AG10803 (cell line): ENCODE results near the gene TNRC6C.

ENCODE experiments used
- DNase-seq: peaks from one replicate; pipeline ENCODE4 v3.0.0; 2010; ENCODE audit warnings: low read depth
- H3K4me3 ChIP-seq: 2 replicates; pipeline ENCODE4 v1.5.1; 2011; ENCODE audit warnings: mild to moderate bottlenecking, low read length, control low read depth
- TF ChIP-seq, protein P1 (sequence below): conservative IDR thresholded peaks from 2 replicates; pipeline ENCODE4 v1.5.1; 2011; ENCODE audit warnings: mild to moderate bottlenecking, low read length, control low read depth, inconsistent platforms

TNRC6C gene

DNA sequence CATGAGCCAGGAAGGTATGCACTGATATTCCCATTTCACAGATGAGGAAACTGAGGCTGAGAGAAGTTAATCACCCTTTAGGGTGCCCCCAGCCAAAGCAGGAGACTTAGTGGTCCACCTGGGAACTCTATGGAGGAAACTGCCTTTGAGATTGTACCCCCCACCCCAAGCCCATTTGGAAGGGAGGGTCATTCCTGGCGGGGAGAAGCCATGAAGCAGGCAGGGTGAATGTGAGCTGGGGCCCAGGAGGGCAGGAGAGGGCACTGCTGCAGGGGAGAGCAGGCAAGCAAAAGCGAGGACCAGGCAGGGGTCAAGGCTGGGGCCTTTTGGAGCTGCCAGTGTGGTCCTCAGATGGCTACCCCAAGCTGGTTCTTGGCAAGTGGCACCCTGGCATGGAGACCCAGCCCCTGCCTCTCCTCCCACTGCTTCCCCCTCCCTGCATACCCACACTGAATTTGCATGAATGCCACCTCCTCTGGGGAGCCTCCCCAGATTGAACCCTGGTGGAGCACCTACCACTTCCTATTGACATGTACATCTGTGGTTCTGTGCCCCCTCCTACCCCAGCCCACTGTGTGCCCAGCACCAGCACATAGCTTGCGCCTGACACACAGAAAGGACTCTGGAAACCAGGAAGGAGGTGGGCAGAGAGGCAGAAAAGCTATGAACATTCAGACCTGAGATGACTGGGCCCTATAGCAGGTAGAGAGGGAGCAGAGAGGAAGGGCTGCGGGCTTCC lies 171.0 kb downstream of the TNRC6C start:
- H3K4me3 ChIP-seq: no peak overlapping the region
- TF ChIP-seq, protein P1, sequence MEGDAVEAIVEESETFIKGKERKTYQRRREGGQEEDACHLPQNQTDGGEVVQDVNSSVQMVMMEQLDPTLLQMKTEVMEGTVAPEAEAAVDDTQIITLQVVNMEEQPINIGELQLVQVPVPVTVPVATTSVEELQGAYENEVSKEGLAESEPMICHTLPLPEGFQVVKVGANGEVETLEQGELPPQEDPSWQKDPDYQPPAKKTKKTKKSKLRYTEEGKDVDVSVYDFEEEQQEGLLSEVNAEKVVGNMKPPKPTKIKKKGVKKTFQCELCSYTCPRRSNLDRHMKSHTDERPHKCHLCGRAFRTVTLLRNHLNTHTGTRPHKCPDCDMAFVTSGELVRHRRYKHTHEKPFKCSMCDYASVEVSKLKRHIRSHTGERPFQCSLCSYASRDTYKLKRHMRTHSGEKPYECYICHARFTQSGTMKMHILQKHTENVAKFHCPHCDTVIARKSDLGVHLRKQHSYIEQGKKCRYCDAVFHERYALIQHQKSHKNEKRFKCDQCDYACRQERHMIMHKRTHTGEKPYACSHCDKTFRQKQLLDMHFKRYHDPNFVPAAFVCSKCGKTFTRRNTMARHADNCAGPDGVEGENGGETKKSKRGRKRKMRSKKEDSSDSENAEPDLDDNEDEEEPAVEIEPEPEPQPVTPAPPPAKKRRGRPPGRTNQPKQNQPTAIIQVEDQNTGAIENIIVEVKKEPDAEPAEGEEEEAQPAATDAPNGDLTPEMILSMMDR: no peak
- DNase-seq: no peak

DNA sequence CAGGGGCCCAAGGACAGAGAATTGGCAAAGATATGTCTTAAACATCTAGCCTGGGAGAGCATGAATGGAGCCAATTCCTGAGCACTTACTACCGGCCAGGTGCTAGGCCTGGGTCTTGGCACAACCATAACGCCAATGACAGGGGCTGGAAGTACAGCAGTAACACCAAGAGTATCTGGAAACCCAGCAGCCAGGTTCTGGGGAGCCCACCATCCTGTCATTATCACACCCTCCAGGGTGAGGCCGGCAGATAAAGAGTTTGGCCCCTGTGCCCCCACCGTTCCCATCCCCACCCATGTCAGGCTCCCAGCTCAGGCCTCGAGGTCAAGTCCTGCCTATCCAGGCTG lies 171.6 kb downstream of the TNRC6C start:
- no peak for DNase-seq
- TF ChIP-seq, protein P1: no peak
- no peak overlapping the region for H3K4me3 ChIP-seq

DNA sequence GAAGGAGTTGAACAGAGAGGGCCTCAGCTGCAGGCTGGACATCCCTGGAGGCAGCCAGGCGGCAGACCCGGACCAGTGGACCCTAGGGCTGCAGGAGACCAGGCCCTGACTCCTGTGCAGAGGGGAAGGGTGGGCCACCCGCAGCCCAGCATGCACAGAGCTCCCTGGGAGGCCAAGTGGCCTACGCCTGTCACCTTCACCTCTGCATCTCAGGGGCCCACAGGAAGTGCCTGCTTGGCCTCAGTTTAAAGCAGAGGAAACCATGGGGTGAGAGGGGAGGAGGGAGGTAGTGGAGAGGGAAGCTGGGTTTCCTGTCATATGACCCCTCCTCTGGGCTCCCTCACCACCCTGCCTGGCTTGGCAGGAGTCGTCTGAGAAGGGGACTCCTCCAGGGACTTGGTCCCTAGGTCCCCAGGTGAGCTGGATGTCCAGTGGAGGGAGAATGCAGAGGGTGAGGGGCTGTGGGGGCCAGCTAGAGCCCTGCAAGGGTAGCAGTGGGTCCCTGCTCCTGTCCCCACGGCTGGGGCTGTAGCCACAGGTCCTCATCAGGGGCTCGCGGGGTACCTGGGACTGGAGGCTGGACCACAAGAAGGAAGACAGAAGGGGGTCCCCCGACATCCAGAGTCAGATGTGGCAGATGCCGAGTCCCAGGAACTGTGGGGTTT lies 172.1 kb downstream of the TNRC6C start, which contains the start of gene TMC8:
Gene TMC8 (plus strand): TSS at position 335 of the 665 bp plus-strand sequence. CDS start 818 bp downstream, outside the sequence.
- DNase-seq: no peak
- TF ChIP-seq, protein P1: no peak
- no peak within 1 kb of the TSS for H3K4me3 ChIP-seq

DNA sequence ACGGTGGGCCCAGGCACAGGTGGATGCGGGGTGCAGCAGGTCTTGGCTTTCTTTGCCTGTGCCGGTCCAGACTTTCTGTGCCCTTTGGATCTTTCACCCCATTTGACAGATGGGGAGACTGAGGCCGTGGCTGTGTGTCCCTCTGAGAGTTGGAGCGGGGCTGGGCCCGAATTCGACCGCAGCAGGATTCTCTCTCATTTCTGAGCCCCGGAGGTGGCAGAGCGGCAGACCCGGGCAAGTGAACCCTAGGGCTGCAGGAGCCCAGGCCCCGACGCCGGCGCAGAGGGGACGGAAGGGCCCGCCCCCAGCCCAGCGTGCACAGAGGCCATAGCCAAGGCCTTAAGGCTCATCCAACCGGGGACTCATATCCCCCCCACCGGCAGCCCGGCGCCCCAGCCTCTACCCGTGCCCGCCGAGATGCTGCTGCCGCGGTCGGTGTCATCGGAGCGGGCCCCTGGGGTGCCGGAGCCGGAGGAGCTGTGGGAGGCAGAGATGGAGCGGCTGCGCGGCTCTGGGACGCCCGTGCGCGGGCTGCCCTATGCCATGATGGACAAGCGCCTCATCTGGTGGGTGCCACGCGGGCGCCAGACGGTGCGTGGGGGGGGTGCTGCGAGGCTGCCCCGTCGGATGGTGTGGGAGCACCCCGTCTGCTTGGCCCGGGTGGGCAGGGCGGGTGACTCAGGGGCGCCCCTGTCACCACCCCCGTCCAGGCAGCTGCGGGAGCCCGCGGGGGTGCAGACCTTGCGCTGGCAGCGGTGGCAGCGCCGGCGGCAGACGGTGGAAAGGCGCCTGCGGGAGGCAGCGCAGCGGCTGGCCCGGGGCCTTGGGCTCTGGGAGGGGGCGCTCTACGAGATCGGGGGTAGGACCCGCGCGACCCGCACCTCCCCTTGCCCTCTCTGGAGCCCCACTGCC lies 172.9 kb downstream of the TNRC6C start:
- no peak for DNase-seq
- TF ChIP-seq, protein P1: no peak
- H3K4me3 ChIP-seq: no peak overlapping the region

DNA sequence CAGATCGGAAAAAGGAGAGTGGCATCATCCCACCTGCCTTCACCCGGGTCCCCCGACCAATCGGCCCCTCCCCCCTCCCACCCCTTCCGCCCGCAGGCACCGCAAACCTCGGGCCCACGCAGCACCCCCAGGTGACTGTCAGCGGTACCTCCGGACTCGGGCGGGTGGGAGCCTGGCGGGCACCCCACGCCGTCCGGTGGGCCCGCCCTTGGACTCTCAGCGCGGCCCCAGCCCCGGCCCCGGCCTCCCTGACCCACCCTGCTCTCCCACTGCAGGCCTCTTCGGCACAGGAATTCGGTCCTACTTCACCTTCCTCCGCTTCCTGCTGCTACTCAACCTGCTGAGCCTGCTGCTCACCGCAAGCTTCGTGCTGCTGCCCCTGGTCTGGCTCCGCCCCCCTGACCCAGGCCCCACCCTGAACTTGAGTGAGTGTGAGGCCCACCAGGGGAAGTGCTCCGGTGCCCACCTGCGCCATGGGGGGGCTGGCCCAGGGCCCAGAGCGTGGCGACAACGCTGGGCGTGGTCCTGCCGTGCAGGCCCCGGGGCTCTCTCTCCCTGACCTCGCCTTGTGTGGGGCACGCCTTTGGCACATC lies 173.7 kb downstream of the TNRC6C start:
- H3K4me3 ChIP-seq: no peak overlapping the region
- no peak for DNase-seq
- TF ChIP-seq, protein P1: no peak

DNA sequence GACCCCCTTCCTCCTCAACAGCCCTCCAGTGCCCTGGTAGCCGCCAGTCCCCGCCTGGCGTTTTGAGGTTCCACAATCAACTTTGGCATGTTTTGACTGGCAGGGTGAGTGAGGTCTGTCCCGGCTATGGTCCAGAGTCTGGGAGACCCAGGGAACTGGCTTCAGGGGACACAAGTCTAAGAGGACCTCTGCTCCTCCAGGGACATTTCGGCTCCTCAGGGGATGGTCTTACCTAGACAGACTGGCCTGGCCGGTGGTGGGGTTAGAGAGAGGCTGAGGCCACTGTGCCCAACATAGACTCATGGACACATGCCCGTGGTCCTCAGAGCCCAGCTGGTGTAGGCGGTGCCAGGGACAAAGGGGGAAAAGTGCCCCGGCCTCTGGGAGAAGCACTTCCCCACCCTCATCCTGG lies 174.3 kb downstream of the TNRC6C start:
- TF ChIP-seq, protein P1: no peak
- H3K4me3 ChIP-seq: no peak overlapping the region
- no peak for DNase-seq
